HL-60 (cell line): ENCODE results near the gene CACFD1.

Experiments
- CTCF ChIP-seq: IDR thresholded peaks from one replicate; pipeline ENCODE4 v1.5.1; 2011; ENCODE audit warnings: low read length, control low read depth, inconsistent platforms; ENCODE audit not compliant: insufficient read depth
- GABPA ChIP-seq: IDR thresholded peaks from 2 replicates; pipeline ENCODE4 v1.6.1; 2012; ENCODE audit warnings: low read depth
- POLR2AphosphoS5 ChIP-seq: IDR thresholded peaks from 2 replicates; pipeline ENCODE4 v1.6.1; 2012; ENCODE audit warnings: low read depth

- no peak for TF ChIP-seq CTCF
- TF ChIP-seq GABPA = no peak
- no peak for TF ChIP-seq POLR2AphosphoS5
These were observed 20.4 kb upstream of the CACFD1 start for GRCh38 chr9:133439337-133439736.
